K562 (cell line): ENCODE data around the gene AQP1. TPM values are rescaled to one million over a fixed set of nuclear protein-coding genes. Genes with fewer than 3 reads are reported as not detected.

ENCODE experiments used
- ATAC-seq: fragments of 200-7000 bp; cut with Tn5 transposase; 3 replicates; pipeline ENCODE4 v1.9.1; 2020; ENCODE audit warnings: moderate library complexity
- BruUV-seq: library from RNA; stranded (reverse); fragments of 400-500 nt; replicated peaks from 2 replicates; lab custom pipeline; 2021; lab: Mats Ljungman, UMichigan
- CTCF ChIA-PET: fragments of 300-600 bp; formaldehyde crosslinking; extraction: SDS; loops from one replicate; lab custom pipeline; 2021; ENCODE audit warnings: low intra/inter-chr PET ratio; lab: Yijun Ruan, JAX
- POLR2A ChIA-PET: fragments of 300-600, 350-650 bp; sonication (Branson Sonifier 250); formaldehyde crosslinking; extraction: SDS; loops from one replicate; lab custom pipeline; 2021; ENCODE audit warnings: antibody characterized with exemption, inconsistent platforms; lab: Yijun Ruan, JAX
- DNase-seq, 4 experiments: peaks; one replicate each; pipeline versions ENCODE4 v3.0.0 to v3.0.0-alpha.2; 2011 to 2018; ENCODE audit warnings: low spot score in 3 of 4, mixed read lengths in 3 of 4; ENCODE audit errors: extremely low read depth in 1 of 4
- FAIRE-seq: peaks from 2 replicates; lab custom pipeline; 2011; peaks lifted over from hg19 to GRCh38; lab: Jason Lieb, UNC
- H2AFZ ChIP-seq: 2 replicates; pipeline ENCODE4 v1.6.0; 2011; ENCODE audit warnings: low read depth, low read length, control low read depth, inconsistent platforms
- H3K27ac ChIP-seq: fragments of 200-600 bp; 3 replicates; pipeline ENCODE4 v1.8.0; 2011; ENCODE audit warnings: low read depth, mild to moderate bottlenecking, control low read depth, inconsistent platforms, low read length, moderate library complexity, mixed read lengths; ENCODE audit errors: extremely low read depth
- H3K27me3 ChIP-seq, 2 experiments: fragments of 300-600 bp in 1 of 2; 2 replicates in 1 of 2; 3 replicates in 1 of 2; pipeline versions ENCODE4 v1.6.0 to v1.8.0; 2011; ENCODE audit warnings: inconsistent platforms in 2 of 2, low read length in 2 of 2, mild to moderate bottlenecking in 1 of 2, mixed read lengths in 1 of 2, moderate library complexity in 1 of 2; ENCODE audit not compliant: control insufficient read depth in 2 of 2, insufficient read depth in 2 of 2
- H3K36me3 ChIP-seq: fragments of 300-600 bp; 3 replicates; pipeline ENCODE4 v1.8.0; 2011; ENCODE audit warnings: mild to moderate bottlenecking, low read length, inconsistent platforms; ENCODE audit not compliant: control insufficient read depth, insufficient read depth
- H3K4me1 ChIP-seq, 2 experiments: fragments of 200-600 bp in 1 of 2; replicated peaks in 1 of 2; 2 replicates in 1 of 2; 3 replicates in 1 of 2; pipeline versions ENCODE4 v1.5.1 to v1.8.0; 2011; ENCODE audit warnings: inconsistent platforms in 2 of 2, low read length in 2 of 2, mild to moderate bottlenecking in 1 of 2, mixed read lengths in 1 of 2, moderate library complexity in 1 of 2; ENCODE audit not compliant: control insufficient read depth in 2 of 2, insufficient read depth in 2 of 2
- H3K4me2 ChIP-seq: 2 replicates; pipeline ENCODE4 v1.6.1; 2011; ENCODE audit warnings: low read length, control low read depth, inconsistent platforms, mixed read lengths; ENCODE audit not compliant: insufficient read depth
- H3K4me3 ChIP-seq: fragments of 200-600 bp; sonication (generic), shearing (Covaris generic); 2 replicates; pipeline ENCODE4 v1.5.1; 2016; ENCODE audit warnings: control low read depth, inconsistent platforms
- H3K79me2 ChIP-seq: fragments of 200-600 bp; 3 replicates; pipeline ENCODE4 v1.8.0; 2011; ENCODE audit warnings: low read length, inconsistent platforms; ENCODE audit not compliant: control insufficient read depth, insufficient read depth
- H3K9ac ChIP-seq, 2 experiments: 2 replicates each; pipeline versions ENCODE4 v1.6.0 to v1.6.1; 2011; ENCODE audit warnings: low read depth in 2 of 2, low read length in 2 of 2, control low read depth in 1 of 2, inconsistent platforms in 1 of 2, mild to moderate bottlenecking in 1 of 2, mixed read lengths in 1 of 2; ENCODE audit not compliant: insufficient read depth in 1 of 2
- H3K9me1 ChIP-seq: one replicate; pipeline ENCODE4 v1.6.0; 2011; ENCODE audit warnings: inconsistent platforms, mild to moderate bottlenecking, low read length, moderate library complexity; ENCODE audit not compliant: control insufficient read depth, insufficient read depth
- H3K9me3 ChIP-seq: replicated peaks from 2 replicates; pipeline ENCODE4 v1.5.1; 2011; ENCODE audit warnings: low read depth, low read length, inconsistent platforms; ENCODE audit not compliant: control insufficient read depth, insufficient read depth
- H4K20me1 ChIP-seq: replicated peaks from 2 replicates; pipeline ENCODE4 v1.6.1; 2011; ENCODE audit warnings: low read length, inconsistent platforms, mixed read lengths; ENCODE audit not compliant: control insufficient read depth, insufficient read depth
- GTF2A2 ChIP-seq: IDR thresholded peaks from 2 replicates; pipeline ENCODE4 v1.6.1; 2016; ENCODE audit warnings: mild to moderate bottlenecking, missing genetic modification characterization, missing compliant biosample characterization
- HDAC6 ChIP-seq: IDR thresholded peaks from 2 replicates; pipeline ENCODE4 v1.6.1; 2012; ENCODE audit warnings: low read depth, mild to moderate bottlenecking, control low read depth, inconsistent platforms, low read length, moderate library complexity
- POLR2H ChIP-seq: IDR thresholded peaks from 2 replicates; pipeline ENCODE4 v1.6.1; 2016; ENCODE audit warnings: missing genetic modification characterization, low read depth, mild to moderate bottlenecking, control low read depth, missing compliant biosample characterization, moderate library complexity
- RBM17 ChIP-seq: fragments of 200-400 bp; formaldehyde crosslinking; IDR thresholded peaks from 2 replicates; pipeline ENCODE4 v1.6.1; 2017; ENCODE audit warnings: low read depth, mild to moderate bottlenecking, low read length, borderline replicate concordance
- STAT5A ChIP-seq: IDR thresholded peaks from 2 replicates; pipeline ENCODE4 v1.6.1; 2012; ENCODE audit warnings: low read length, inconsistent platforms, borderline replicate concordance
- ZBTB11 ChIP-seq, 3 experiments: fragments of 200-800 bp in 1 of 3; fragments of 250-450 bp in 1 of 3; fragments of 450-650 bp in 1 of 3; sonication (Bioruptor Pico) in 1 of 3; sonication (Bioruptor generic) in 1 of 3; formaldehyde crosslinking in 1 of 3; IDR thresholded peaks; 2 replicates each; pipeline versions ENCODE4 v1.6.1 to v1.8.0; 2016 to 2022; ENCODE audit warnings: mild to moderate bottlenecking in 2 of 3, missing genetic modification characterization in 2 of 3, missing compliant biosample characterization in 1 of 3, moderate library complexity in 1 of 3
- ZNF12 ChIP-seq: sonication (generic); formaldehyde crosslinking; IDR thresholded peaks from 2 replicates; pipeline ENCODE4 v1.4.0; 2020; ENCODE audit warnings: mild to moderate bottlenecking, missing genetic modification reagents
- ZNF23 ChIP-seq: fragments of 250-450 bp; sonication (Bioruptor Pico); IDR thresholded peaks from 2 replicates; pipeline ENCODE4 v1.4.0; 2020; ENCODE audit warnings: mild to moderate bottlenecking
- WGBS: fragments of 100-300 bp; shearing (Covaris generic); methylation state at CpG from one replicate; pipeline ENCODE4 v1.1.6; 2016; ENCODE audit warnings: low coverage, mixed read lengths; ENCODE audit not compliant: insufficient coverage; ENCODE audit errors: missing lambda C conversion rate; 5-methylcytosine and 5-hydroxymethylcytosine counted together
- in situ Hi-C: fragments of 300-500 bp; cut with MboI; formaldehyde crosslinking; loops from 4 replicates; pipeline ENCODE4 v1.15.0; 2018; ENCODE audit warnings: inconsistent platforms, mixed read lengths
- intact Hi-C: fragments of 100-400 bp; cut with micrococcal nuclease; formaldehyde crosslinking; loops from 2 replicates; pipeline ENCODE4 v1.14.2; 2022
- polyA plus RNA-seq, 8 experiments: library from polyadenylated mRNA; depleted of rRNA in 4 of 8; stranded (reverse) in 5 of 8; unstranded in 3 of 8; fragments of >200 nt; fragmentation: Nextera tagmentation in 2 of 8; fragmentation: Illumina TruSeq in 1 of 8; extraction: Ambion mirVana in 2 of 8; extraction: Trizol in 1 of 8; gene quantifications; 2 replicates each; pipeline versions ENCODE4 v1.2.1 to v1.2.3, GENCODE V29; 2011 to 2014; ENCODE audit warnings: inconsistent platforms in 1 of 8, missing spikeins in 1 of 8
- total RNA-seq, 7 experiments: library from RNA; depleted of rRNA in 6 of 7; stranded (reverse); fragments of >200 nt in 6 of 7; fragmentation: Illumina TruSeq in 2 of 7; extraction: Trizol in 2 of 7; gene quantifications; 2 replicates each; pipeline versions ENCODE4 v1.2.1 to v1.2.3, GENCODE V29; 2011 to 2021; ENCODE audit warnings: low replicate concordance in 1 of 7

AQP1 gene
- total and polyA plus RNA-seq, 9 of the 15 experiments (the other 6 are each of a cell fraction or from before 2014, with no cell fraction given), result 0.18 to 12.6 (median 4.1) TPM

GRCh38 chr7:30870821-30871518 is 40.7 kb upstream of the AQP1 start:
- FAIRE-seq (no peak), DNase-seq (no peak), ATAC-seq (no peak)
- WGBS, result 43% methylated on average over 9 of the region's 10 CpGs
- Histone ChIP-seq H3K27me3 (no peaks in the 10 kb centered on the region), H3K9me1 (no peaks in the 10 kb centered on the region), H3K27ac (no peak overlapping the region), H3K9me3 (no peaks in the 10 kb centered on the region), H3K4me3 (no peak overlapping the region), H3K4me2 (no peak overlapping the region), H3K9ac (peak overlapping the region in 1 of 2 experiments; percentile 17; a peak in 1 of 4 replicates), H3K36me3 (peaks cover 7% of the 10 kb centered on the region; the same call in 1 of the 3 replicates), H3K4me1 (peaks cover 2 to 8% of the 10 kb centered on the region in 2 experiments; a peak in 3 of 5 replicates)
- intact Hi-C loops, result no loop called here
- ChIA-PET CTCF (no interaction called here), POLR2A (interaction anchor here (0.6 to 1.2 kb wide), 3 partner anchors 8 to 133 kb away, joined by 3 read pairs; no protein-coding TSS in a partner anchor)
- BruUV-seq, result no TSS peak
- in situ Hi-C loops, result no loop called here
- TF ChIP-seq STAT5A (no peak), POLR2H (tag) (no peak), GTF2A2 (tag) (no peak), RBM17 (no peak), ZBTB11 (CRISPR knock-in tag; IDR thresholded peaks at IDR 0.05) (no peak), ZNF23 (CRISPR knock-in tag) (no peak), ZNF12 (no peak), HDAC6 (no peak)
- TF ChIP-seq, all 486 proteins: peak for 0
- Histone ChIP-seq H3K79me2 (no peaks in the 10 kb centered on the region), H4K20me1 (no peaks in the 10 kb centered on the region), H2AFZ (no peak overlapping the region)
